K562 (cell line): ENCODE results near the gene SLC39A9. TPM values are rescaled to one million over a fixed set of nuclear protein-coding genes. Genes with fewer than 3 reads are reported as not detected.

Experiments used
- ATAC-seq: fragments of 200-7000 bp; cut with Tn5 transposase; 3 replicates; pipeline ENCODE4 v1.9.1; 2020; ENCODE audit warnings: moderate library complexity
- BruUV-seq: library from RNA; stranded (reverse); fragments of 400-500 nt; replicated peaks from 2 replicates; lab custom pipeline; 2021; lab: Mats Ljungman, UMichigan
- CTCF ChIA-PET: fragments of 300-600 bp; formaldehyde crosslinking; extraction: SDS; loops from one replicate; lab custom pipeline; 2021; ENCODE audit warnings: low intra/inter-chr PET ratio; lab: Yijun Ruan, JAX
- POLR2A ChIA-PET: fragments of 300-600, 350-650 bp; sonication (Branson Sonifier 250); formaldehyde crosslinking; extraction: SDS; loops from one replicate; lab custom pipeline; 2021; ENCODE audit warnings: antibody characterized with exemption, inconsistent platforms; lab: Yijun Ruan, JAX
- DNase-seq, 4 experiments: peaks; one replicate each; pipeline versions ENCODE4 v3.0.0 to v3.0.0-alpha.2; 2011 to 2018; ENCODE audit warnings: low spot score in 3 of 4, mixed read lengths in 3 of 4; ENCODE audit errors: extremely low read depth in 1 of 4
- FAIRE-seq: peaks from 2 replicates; lab custom pipeline; 2011; peaks lifted over from hg19 to GRCh38; lab: Jason Lieb, UNC
- H2AFZ ChIP-seq: 2 replicates; pipeline ENCODE4 v1.6.0; 2011; ENCODE audit warnings: low read depth, low read length, control low read depth, inconsistent platforms
- H3K27ac ChIP-seq: fragments of 200-600 bp; 3 replicates; pipeline ENCODE4 v1.8.0; 2011; ENCODE audit warnings: low read depth, mild to moderate bottlenecking, control low read depth, inconsistent platforms, low read length, moderate library complexity, mixed read lengths; ENCODE audit errors: extremely low read depth
- H3K27me3 ChIP-seq, 2 experiments: fragments of 300-600 bp in 1 of 2; 2 replicates in 1 of 2; 3 replicates in 1 of 2; pipeline versions ENCODE4 v1.6.0 to v1.8.0; 2011; ENCODE audit warnings: inconsistent platforms in 2 of 2, low read length in 2 of 2, mild to moderate bottlenecking in 1 of 2, mixed read lengths in 1 of 2, moderate library complexity in 1 of 2; ENCODE audit not compliant: control insufficient read depth in 2 of 2, insufficient read depth in 2 of 2
- H3K36me3 ChIP-seq: fragments of 300-600 bp; 3 replicates; pipeline ENCODE4 v1.8.0; 2011; ENCODE audit warnings: mild to moderate bottlenecking, low read length, inconsistent platforms; ENCODE audit not compliant: control insufficient read depth, insufficient read depth
- H3K4me1 ChIP-seq, 2 experiments: fragments of 200-600 bp in 1 of 2; replicated peaks in 1 of 2; 2 replicates in 1 of 2; 3 replicates in 1 of 2; pipeline versions ENCODE4 v1.5.1 to v1.8.0; 2011; ENCODE audit warnings: inconsistent platforms in 2 of 2, low read length in 2 of 2, mild to moderate bottlenecking in 1 of 2, mixed read lengths in 1 of 2, moderate library complexity in 1 of 2; ENCODE audit not compliant: control insufficient read depth in 2 of 2, insufficient read depth in 2 of 2
- H3K4me2 ChIP-seq: 2 replicates; pipeline ENCODE4 v1.6.1; 2011; ENCODE audit warnings: low read length, control low read depth, inconsistent platforms, mixed read lengths; ENCODE audit not compliant: insufficient read depth
- H3K4me3 ChIP-seq: fragments of 200-600 bp; sonication (generic), shearing (Covaris generic); 2 replicates; pipeline ENCODE4 v1.5.1; 2016; ENCODE audit warnings: control low read depth, inconsistent platforms
- H3K79me2 ChIP-seq: fragments of 200-600 bp; 3 replicates; pipeline ENCODE4 v1.8.0; 2011; ENCODE audit warnings: low read length, inconsistent platforms; ENCODE audit not compliant: control insufficient read depth, insufficient read depth
- H3K9ac ChIP-seq, 2 experiments: 2 replicates each; pipeline versions ENCODE4 v1.6.0 to v1.6.1; 2011; ENCODE audit warnings: low read depth in 2 of 2, low read length in 2 of 2, control low read depth in 1 of 2, inconsistent platforms in 1 of 2, mild to moderate bottlenecking in 1 of 2, mixed read lengths in 1 of 2; ENCODE audit not compliant: insufficient read depth in 1 of 2
- H3K9me1 ChIP-seq: one replicate; pipeline ENCODE4 v1.6.0; 2011; ENCODE audit warnings: inconsistent platforms, mild to moderate bottlenecking, low read length, moderate library complexity; ENCODE audit not compliant: control insufficient read depth, insufficient read depth
- H3K9me3 ChIP-seq: replicated peaks from 2 replicates; pipeline ENCODE4 v1.5.1; 2011; ENCODE audit warnings: low read depth, low read length, inconsistent platforms; ENCODE audit not compliant: control insufficient read depth, insufficient read depth
- H4K20me1 ChIP-seq: replicated peaks from 2 replicates; pipeline ENCODE4 v1.6.1; 2011; ENCODE audit warnings: low read length, inconsistent platforms, mixed read lengths; ENCODE audit not compliant: control insufficient read depth, insufficient read depth
- ATF6 ChIP-seq: sonication (generic); formaldehyde crosslinking; IDR thresholded peaks from 2 replicates; pipeline ENCODE4 v1.4.0; 2020; ENCODE audit warnings: mild to moderate bottlenecking, missing genetic modification reagents
- ESRRB ChIP-seq: fragments of 250-450 bp; sonication (Bioruptor Pico); IDR thresholded peaks from 2 replicates; pipeline ENCODE4 v1.5.0; 2020; ENCODE audit warnings: mild to moderate bottlenecking, moderate library complexity, borderline replicate concordance
- HMBOX1 ChIP-seq: sonication (generic); IDR thresholded peaks from 2 replicates; pipeline ENCODE4 v1.6.1; 2016
- HNRNPK ChIP-seq: fragments of 200-400 bp; formaldehyde crosslinking; IDR thresholded peaks from one replicate; pipeline ENCODE4 v1.6.1; 2018; ENCODE audit warnings: mild to moderate bottlenecking, low read depth, low read length; ENCODE audit not compliant: poor library complexity, severe bottlenecking
- MIER1 ChIP-seq: fragments of 450-650 bp; IDR thresholded peaks from 2 replicates; pipeline ENCODE4 v1.6.1; 2016; ENCODE audit warnings: antibody characterized with exemption, mild to moderate bottlenecking, low read depth
- MTA3 ChIP-seq: fragments of 450-650 bp; formaldehyde crosslinking; IDR thresholded peaks from 2 replicates; pipeline ENCODE4 v1.6.1; 2017; ENCODE audit warnings: mild to moderate bottlenecking, borderline replicate concordance
- PRMT5 ChIP-seq: sonication (generic); formaldehyde crosslinking; IDR thresholded peaks from 2 replicates; pipeline ENCODE4 v1.5.0; 2020; ENCODE audit warnings: missing genetic modification reagents
- RBM34 ChIP-seq: fragments of 200-400 bp; formaldehyde crosslinking; IDR thresholded peaks from 2 replicates; pipeline ENCODE4 v1.6.1; 2018; ENCODE audit warnings: low read length, borderline replicate concordance; ENCODE audit not compliant: insufficient read depth
- SRSF7 ChIP-seq: fragments of 200-400 bp; formaldehyde crosslinking; optimal IDR thresholded peaks from 2 replicates; pipeline ENCODE3; 2017; ENCODE audit warnings: mild to moderate bottlenecking, low read depth, low read length
- TEAD2 ChIP-seq: fragments of 450-650 bp; IDR thresholded peaks from 2 replicates; pipeline ENCODE4 v1.6.1; 2016; ENCODE audit warnings: missing genetic modification characterization, control low read depth, missing compliant biosample characterization
- ZNF143 ChIP-seq: sonication (generic); formaldehyde crosslinking; IDR thresholded peaks from 2 replicates; pipeline ENCODE4 v1.9.0; 2022; ENCODE audit warnings: mild to moderate bottlenecking, missing genetic modification reagents
- ZNF146 ChIP-seq: IDR thresholded peaks from one replicate; pipeline ENCODE4 v1.6.1; 2018; ENCODE audit warnings: missing compliant biosample characterization; ENCODE audit not compliant: unreplicated experiment
- ZNF232 ChIP-seq: sonication (generic); formaldehyde crosslinking; IDR thresholded peaks from 2 replicates; pipeline ENCODE4 v1.8.0; 2022; ENCODE audit warnings: mild to moderate bottlenecking, missing genetic modification reagents
- ZNF24 ChIP-seq: fragments of 450-650 bp; IDR thresholded peaks from 2 replicates; pipeline ENCODE4 v1.6.1; 2016
- ZNF436 ChIP-seq: fragments of 250-450, 450-650 bp; sonication (Bioruptor Pico); formaldehyde crosslinking; IDR thresholded peaks from 2 replicates; pipeline ENCODE4 v1.7.0; 2020; ENCODE audit warnings: mild to moderate bottlenecking
- ZNF561 ChIP-seq: fragments of 450-650 bp; formaldehyde crosslinking; conservative IDR thresholded peaks from 2 replicates; pipeline ENCODE4 v1.4.0; 2020; ENCODE audit warnings: mild to moderate bottlenecking, moderate library complexity
- whole genome bisulfite sequencing: fragments of 100-300 bp; shearing (Covaris generic); methylation state at CpG from one replicate; pipeline ENCODE4 v1.1.6; 2016; ENCODE audit warnings: low coverage, mixed read lengths; ENCODE audit not compliant: insufficient coverage; ENCODE audit errors: missing lambda C conversion rate; 5-methylcytosine and 5-hydroxymethylcytosine counted together
- in situ Hi-C: fragments of 300-500 bp; cut with MboI; formaldehyde crosslinking; loops from 4 replicates; pipeline ENCODE4 v1.15.0; 2018; ENCODE audit warnings: inconsistent platforms, mixed read lengths
- intact Hi-C: fragments of 100-400 bp; cut with micrococcal nuclease; formaldehyde crosslinking; loops from 2 replicates; pipeline ENCODE4 v1.14.2; 2022
- polyA plus RNA-seq, 8 experiments: library from polyadenylated mRNA; depleted of rRNA in 4 of 8; stranded (reverse) in 5 of 8; unstranded in 3 of 8; fragments of >200 nt; fragmentation: Nextera tagmentation in 2 of 8; fragmentation: Illumina TruSeq in 1 of 8; extraction: Ambion mirVana in 2 of 8; extraction: Trizol in 1 of 8; gene quantifications; 2 replicates each; pipeline versions ENCODE4 v1.2.1 to v1.2.3, GENCODE V29; 2011 to 2014; ENCODE audit warnings: inconsistent platforms in 1 of 8, missing spikeins in 1 of 8
- total RNA-seq, 7 experiments: library from RNA; depleted of rRNA in 6 of 7; stranded (reverse); fragments of >200 nt in 6 of 7; fragmentation: Illumina TruSeq in 2 of 7; extraction: Trizol in 2 of 7; gene quantifications; 2 replicates each; pipeline versions ENCODE4 v1.2.1 to v1.2.3, GENCODE V29; 2011 to 2021; ENCODE audit warnings: low replicate concordance in 1 of 7

The SLC39A9 gene
- total and polyA plus RNA-seq, 9 of the 15 experiments (the other 6 are each of a cell fraction or from before 2014, with no cell fraction given), result 18.4 to 66.0 (median 32.5) TPM

GRCh38 chr14:69500736-69501135 is 102.2 kb downstream of the SLC39A9 start:
- intact Hi-C loops, result no loop called here
- DNase-seq (no peak), ATAC-seq (no peak), FAIRE-seq (no peak)
- H3K4me3 ChIP-seq, result no peak overlapping the region
- no peaks in the 10 kb centered on the region; the same call in 1 of the 2 replicates for H4K20me1 ChIP-seq
- peaks cover 0 to 22% of the 10 kb centered on the region in 2 experiments; a peak in 2 of 5 replicates for H3K27me3 ChIP-seq
- no peaks in the 10 kb centered on the region for H3K79me2 ChIP-seq
- POLR2A ChIA-PET, result no interaction called here
- H2AFZ ChIP-seq, result no peak overlapping the region
- in situ Hi-C loops, result no loop called here
- H3K9ac ChIP-seq, result no peak overlapping the region
- 7% methylated on average over 3 of the region's 4 CpGs for WGBS
- H3K4me2 ChIP-seq, result no peak overlapping the region
- H3K9me1 ChIP-seq, result no peaks in the 10 kb centered on the region
- no peaks in the 10 kb centered on the region for H3K4me1 ChIP-seq
- no peaks in the 10 kb centered on the region for H3K36me3 ChIP-seq
- no TSS peak for BruUV-seq
- TF ChIP-seq MTA3, result no peak
- TF ChIP-seq TEAD2 (tag), result no peak
- TF ChIP-seq ZNF232 (CRISPR knock-in tag), result no peak
- no peak for TF ChIP-seq RBM34
- TF ChIP-seq HMBOX1, result no peak
- TF ChIP-seq ESRRB (CRISPR knock-in tag), result no peak
- TF ChIP-seq ZNF24, result no peak
- TF ChIP-seq ATF6 (CRISPR knock-in tag), result no peak
- no peak for TF ChIP-seq MIER1
- TF ChIP-seq ZNF436 (CRISPR knock-in tag), result no peak
- no peak for TF ChIP-seq PRMT5 (CRISPR knock-in tag)
- TF ChIP-seq ZNF561, result no peak
- no peak for TF ChIP-seq ZNF143
- TF ChIP-seq ZNF146 (CRISPR knock-in tag), result no peak
- no peak for TF ChIP-seq HNRNPK
- no peak for TF ChIP-seq SRSF7
- CTCF ChIA-PET, result no interaction called here
- H3K9me3 ChIP-seq, result no peaks in the 10 kb centered on the region
- no peak overlapping the region for H3K27ac ChIP-seq
